ENCODE data around the gene SUCO.

- TF ChIP-seq CTCF (IDR thresholded peaks at IDR 0.05) (no peak), POLR2A (IDR thresholded peaks at IDR 0.05) (no peak)
Observed at GRCh38 chr1:172656576-172656975, 123.6 kb downstream of the SUCO start.

All from lower leg skin (tissue), 3 donors.